Activated naive CD8-positive, alpha-beta T cell treated with anti-CD3 and anti-CD28 coated beads for 36 hours (primary cell): ENCODE measurements around the gene AFF2. TPM values are rescaled to one million over a fixed set of nuclear protein-coding genes. Genes with fewer than 3 reads are reported as not detected.

Experiments
- DNase-seq: peaks from one replicate; pipeline ENCODE4 v3.0.0; 2021
- H3K27ac Mint-ChIP-seq: one replicate; pipeline ENCODE4 v1.8.0; 2022; ENCODE audit warnings: mild to moderate bottlenecking, moderate library complexity, mixed read lengths
- H3K27me3 Mint-ChIP-seq: one replicate; pipeline ENCODE4 v1.8.0; 2022; ENCODE audit warnings: mild to moderate bottlenecking, mixed read lengths
- H3K36me3 Mint-ChIP-seq: one replicate; pipeline ENCODE4 v1.8.0; 2021; ENCODE audit warnings: mild to moderate bottlenecking, mixed read lengths
- H3K4me1 Mint-ChIP-seq: one replicate; pipeline ENCODE4 v1.8.0; 2021; ENCODE audit warnings: mixed read lengths
- H3K4me3 Mint-ChIP-seq: one replicate; pipeline ENCODE4 v1.8.0; 2022; ENCODE audit warnings: mild to moderate bottlenecking, moderate library complexity, mixed read lengths
- H3K9me3 Mint-ChIP-seq: one replicate; pipeline ENCODE4 v1.8.0; 2022; ENCODE audit warnings: mixed read lengths
- total RNA-seq, 2 experiments: library from RNA; stranded (reverse); gene quantifications; one replicate each; pipeline ENCODE4 v1.2.3, GENCODE V29; 2021

The AFF2 gene
- total RNA-seq, 2 experiments from 2014 or later = 1.4 to 1.7 TPM

DNA sequence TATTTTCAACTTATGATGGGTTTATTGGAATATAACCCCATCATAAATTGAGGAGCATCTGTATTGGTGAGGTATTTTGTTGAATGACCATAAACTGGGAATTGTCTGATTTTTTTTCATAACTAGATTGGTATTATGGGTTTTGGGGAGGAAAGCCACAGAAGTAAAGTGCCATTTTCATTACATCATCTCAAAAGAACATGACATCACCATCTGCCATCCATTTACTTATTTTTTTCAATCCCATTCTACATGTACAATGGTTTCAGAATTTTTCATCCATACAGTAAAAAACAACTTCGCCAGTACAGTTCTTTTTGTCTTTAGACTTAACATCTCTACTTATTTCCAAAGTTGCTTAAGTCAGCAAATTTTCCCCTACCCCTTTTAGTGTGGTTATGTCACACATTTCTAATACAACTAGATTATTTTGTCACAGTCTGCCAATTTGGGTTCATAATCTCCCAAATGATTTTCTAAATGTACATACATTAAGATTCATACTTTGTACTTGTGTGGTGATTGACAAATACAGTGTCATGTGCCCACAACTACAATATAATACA lies 545.3 kb downstream of the AFF2 start:
- H3K36me3 Mint-ChIP-seq = no peaks in the 10 kb centered on the region
- no peak overlapping the region for H3K4me3 Mint-ChIP-seq
- H3K9me3 Mint-ChIP-seq = no peaks in the 10 kb centered on the region
- no peak overlapping the region for H3K27ac Mint-ChIP-seq
- no peak for DNase-seq
- H3K27me3 Mint-ChIP-seq = no peaks in the 10 kb centered on the region
- H3K4me1 Mint-ChIP-seq = no peaks in the 10 kb centered on the region
